ENCODE measurements around the gene ZNF350. TPM values are rescaled to one million over a fixed set of nuclear protein-coding genes. Genes with fewer than 3 reads are reported as not detected.

ZNF350 gene
- total RNA-seq, 1 donor from 2014 or later: 7.4 TPM

DNA sequence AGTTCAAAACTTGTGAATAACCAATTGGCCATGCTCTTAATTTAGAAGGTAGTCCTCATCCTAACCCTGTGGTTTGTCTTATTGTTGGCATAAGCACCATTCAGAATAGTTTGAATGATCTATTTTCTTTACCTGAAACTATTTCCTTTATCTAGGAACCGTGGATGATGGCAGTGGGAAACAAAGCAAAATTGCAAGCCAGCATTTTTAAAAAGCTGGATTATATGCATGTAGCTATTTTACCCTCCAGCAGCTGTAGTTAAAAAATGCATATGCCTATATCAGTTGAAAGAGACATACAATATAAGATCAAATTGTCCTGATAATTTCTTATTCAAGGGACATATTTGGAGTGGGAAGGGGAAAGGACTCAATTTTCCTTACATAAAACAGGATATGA lies 40.0 kb downstream of the ZNF350 start:
- H3K9me3 Mint-ChIP-seq: peaks cover 46% of the 10 kb centered on the region
- intact Hi-C loops (cut with micrococcal nuclease): no loop called here
- no peak overlapping the region for H3K4me3 Mint-ChIP-seq
- H3K27me3 Mint-ChIP-seq: no peaks in the 10 kb centered on the region
- no peaks in the 10 kb centered on the region for H3K4me1 Mint-ChIP-seq
- no peak for DNase-seq
- H3K36me3 Mint-ChIP-seq (ENCODE audit: low read depth): peaks cover 53% of the 10 kb centered on the region
- no peak overlapping the region for H3K27ac Mint-ChIP-seq

DNA sequence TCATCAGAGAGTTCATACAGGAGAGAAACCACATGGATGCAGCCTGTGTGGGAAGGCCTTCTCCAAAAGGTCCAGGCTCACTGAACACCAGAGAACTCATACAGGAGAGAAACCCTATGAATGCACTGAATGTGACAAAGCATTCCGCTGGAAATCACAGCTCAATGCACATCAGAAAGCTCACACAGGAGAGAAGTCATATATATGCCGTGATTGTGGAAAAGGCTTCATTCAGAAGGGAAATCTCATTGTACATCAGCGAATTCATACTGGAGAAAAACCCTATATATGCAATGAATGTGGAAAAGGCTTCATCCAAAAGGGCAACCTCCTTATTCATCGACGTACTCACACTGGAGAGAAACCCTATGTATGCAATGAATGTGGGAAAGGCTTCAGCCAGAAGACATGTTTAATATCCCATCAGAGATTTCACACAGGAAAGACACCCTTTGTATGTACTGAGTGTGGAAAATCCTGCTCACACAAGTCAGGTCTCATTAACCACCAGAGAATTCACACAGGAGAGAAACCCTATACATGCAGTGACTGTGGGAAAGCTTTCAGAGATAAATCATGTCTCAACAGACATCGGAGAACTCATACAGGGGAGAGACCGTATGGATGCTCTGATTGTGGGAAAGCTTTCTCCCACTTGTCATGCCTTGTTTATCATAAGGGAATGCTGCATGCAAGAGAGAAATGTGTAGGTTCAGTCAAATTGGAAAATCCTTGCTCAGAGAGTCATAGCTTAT lies 41.7 kb downstream of the ZNF350 start:
- Mint-ChIP-seq H3K27me3 (no peaks in the 10 kb centered on the region), H3K27ac (no peak overlapping the region), H3K4me3 (no peak overlapping the region), H3K36me3 (ENCODE audit: low read depth) (peaks cover 67% of the 10 kb centered on the region), H3K9me3 (peaks cover 46% of the 10 kb centered on the region), H3K4me1 (no peaks in the 10 kb centered on the region)
- no peak for DNase-seq
- intact Hi-C loops (cut with micrococcal nuclease): no loop called here

DNA sequence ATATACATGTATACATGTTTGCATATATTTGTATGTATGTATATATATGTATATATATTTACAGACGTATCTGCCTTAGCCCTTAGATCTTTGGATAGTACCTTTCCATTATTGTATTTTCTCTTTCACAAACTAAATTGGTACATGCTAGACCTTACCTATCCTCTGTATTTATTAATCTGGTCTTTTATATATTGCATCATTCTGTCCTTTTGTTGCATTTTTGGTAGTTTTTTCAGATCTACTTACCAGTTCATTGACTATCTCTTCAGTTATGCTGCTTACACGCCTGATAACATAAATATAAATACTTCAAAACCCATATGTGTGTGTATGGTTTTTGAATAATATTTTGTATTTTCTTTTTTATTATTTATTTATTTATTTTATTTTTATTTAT lies 47.7 kb downstream of the ZNF350 start:
- peaks cover 93% of the 10 kb centered on the region for H3K36me3 Mint-ChIP-seq (ENCODE audit: low read depth)
- H3K27ac Mint-ChIP-seq: no peak overlapping the region
- H3K4me1 Mint-ChIP-seq: no peaks in the 10 kb centered on the region
- intact Hi-C loops (cut with micrococcal nuclease): no loop called here
- no peak for DNase-seq
- no peaks in the 10 kb centered on the region for H3K27me3 Mint-ChIP-seq
- H3K9me3 Mint-ChIP-seq: peaks cover 50% of the 10 kb centered on the region
- H3K4me3 Mint-ChIP-seq: no peak overlapping the region

- DNase-seq: no peak
- Mint-ChIP-seq H3K9me3 (peaks cover 33% of the 10 kb centered on the region), H3K36me3 (ENCODE audit: low read depth) (peaks cover 81% of the 10 kb centered on the region), H3K4me3 (no peak overlapping the region), H3K4me1 (peaks cover 13% of the 10 kb centered on the region), H3K27ac (no peak overlapping the region), H3K27me3 (no peaks in the 10 kb centered on the region)
- intact Hi-C loops (cut with micrococcal nuclease): no loop called here
These were observed 54.7 kb downstream of the ZNF350 start for GRCh38 chr19:51931921-51932320.

DNA sequence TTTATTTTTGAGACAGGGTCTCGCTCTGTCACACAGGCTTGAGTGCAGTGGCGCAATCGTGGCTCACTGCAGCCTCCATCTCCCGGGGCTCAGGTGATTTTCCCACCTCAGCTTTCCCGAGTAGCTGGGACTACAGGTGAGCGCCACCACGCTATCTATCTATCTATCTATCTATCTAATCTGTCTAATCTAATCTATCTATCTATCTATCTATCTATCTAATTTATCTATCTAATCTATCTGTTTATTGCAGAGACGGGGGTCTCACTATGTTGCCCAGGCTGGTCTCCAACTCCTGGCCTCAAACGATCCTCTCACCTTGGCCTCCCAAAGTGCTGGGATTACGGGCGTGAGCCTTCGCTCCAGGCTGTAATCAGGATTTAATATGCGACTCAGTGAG lies 58.8 kb downstream of the ZNF350 start:
- no peak for DNase-seq
- peak overlapping the region; percentile 100 for H3K4me3 Mint-ChIP-seq
- H3K27ac Mint-ChIP-seq: peak overlapping the region; percentile 97
- H3K27me3 Mint-ChIP-seq: no peaks in the 10 kb centered on the region
- H3K9me3 Mint-ChIP-seq: peaks cover 41% of the 10 kb centered on the region
- peaks cover 58% of the 10 kb centered on the region for H3K36me3 Mint-ChIP-seq (ENCODE audit: low read depth)
- peaks cover 19% of the 10 kb centered on the region for H3K4me1 Mint-ChIP-seq
- intact Hi-C loops (cut with micrococcal nuclease): loop anchor here (1.0 to 5.0 kb wide), 7 partner anchors 23 to 599 kb away; partner anchors contain the start of genes ZNF350, ZNF614, ZNF615 and ZNF649

DNA sequence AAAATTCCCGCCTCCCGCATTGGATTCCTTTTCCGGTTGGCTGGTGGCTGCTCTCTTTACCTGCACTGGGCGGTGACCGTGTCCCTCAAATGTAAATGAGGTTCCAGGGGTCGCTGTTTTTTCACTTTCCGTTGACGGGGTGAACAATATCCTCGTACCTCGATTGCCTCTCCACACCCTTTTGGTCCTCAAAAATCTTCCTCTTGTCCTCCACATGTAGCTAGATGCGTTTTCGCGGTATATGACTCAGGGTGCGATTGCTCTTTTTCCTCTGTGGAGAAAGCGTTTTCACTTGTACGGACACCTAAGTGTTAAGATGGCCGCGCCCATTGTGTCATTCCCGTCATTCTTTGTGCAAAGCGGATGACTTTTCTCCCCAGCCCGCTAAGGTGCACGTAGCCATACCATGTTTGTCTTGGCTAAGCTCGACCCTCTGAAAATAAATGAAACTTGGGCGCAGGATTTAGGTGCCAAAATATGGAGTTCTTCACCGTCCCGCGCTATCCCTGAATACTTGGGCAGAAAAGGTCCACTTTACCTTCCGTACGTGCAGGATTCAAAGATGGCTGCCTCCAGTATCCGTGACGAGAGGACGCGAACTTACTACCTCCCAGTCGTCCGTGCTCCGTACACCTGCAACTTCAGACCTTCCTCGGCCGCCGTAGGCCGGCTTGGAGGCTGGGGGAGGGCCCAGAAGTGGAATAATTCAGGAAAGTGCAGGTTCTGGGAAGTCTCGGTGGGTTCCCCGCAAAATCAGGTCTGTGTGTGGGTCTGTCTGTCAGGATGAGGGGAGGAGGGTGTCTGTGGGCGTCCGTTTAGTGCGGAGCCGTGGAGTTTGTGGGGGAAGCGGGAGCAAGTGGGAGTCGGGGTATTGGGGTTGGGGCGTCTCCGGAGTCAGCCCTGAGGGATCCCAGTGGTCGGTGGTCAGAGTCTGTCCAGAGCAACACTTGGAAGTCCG lies 59.6 kb downstream of the ZNF350 start, which contains the start of gene ZNF613:
Gene ZNF613 (plus strand): TSS at position 689 of the 958 bp plus-strand sequence. CDS start 8,749 bp downstream, outside the sequence.
- peaks cover 43% of the 10 kb centered on the region for H3K9me3 Mint-ChIP-seq
- no peaks in the 10 kb centered on the region for H3K27me3 Mint-ChIP-seq
- DNase-seq: peak; percentile 93
- peak within 1 kb of the TSS; percentile 97 for H3K27ac Mint-ChIP-seq
- peaks cover 19% of the 10 kb centered on the region for H3K4me1 Mint-ChIP-seq
- H3K36me3 Mint-ChIP-seq (ENCODE audit: low read depth): peaks cover 52% of the 10 kb centered on the region
- intact Hi-C loops (cut with micrococcal nuclease): loop anchor here (1.0 to 5.0 kb wide), 7 partner anchors 22 to 600 kb away; partner anchors contain the start of genes ZNF350, ZNF614, ZNF615 and ZNF649
- peak within 1 kb of the TSS; percentile 100 for H3K4me3 Mint-ChIP-seq

- intact Hi-C loops (cut with micrococcal nuclease): loop anchor here (2.0 to 5.0 kb wide), 2 partner anchors 82 to 601 kb away; partner anchors contain the start of genes ZNF615 and ZNF808
- Mint-ChIP-seq H3K9me3 (peaks cover 50% of the 10 kb centered on the region), H3K4me1 (peaks cover 19% of the 10 kb centered on the region), H3K36me3 (ENCODE audit: low read depth) (peaks cover 50% of the 10 kb centered on the region), H3K27ac (peak overlapping the region; percentile 97), H3K4me3 (peak overlapping the region; percentile 100), H3K27me3 (no peaks in the 10 kb centered on the region)
- DNase-seq: no peak
These were observed 60.2 kb downstream of the ZNF350 start for GRCh38 chr19:51926426-51926783.

- Mint-ChIP-seq H3K9me3 (peaks cover 43% of the 10 kb centered on the region), H3K4me1 (peaks cover 6% of the 10 kb centered on the region), H3K27me3 (no peaks in the 10 kb centered on the region), H3K36me3 (ENCODE audit: low read depth) (peaks cover 19% of the 10 kb centered on the region), H3K4me3 (no peak overlapping the region), H3K27ac (no peak overlapping the region)
- intact Hi-C loops (cut with micrococcal nuclease): no loop called here
- no peak for DNase-seq
These were observed 64.7 kb downstream of the ZNF350 start for GRCh38 chr19:51921949-51922348.

- intact Hi-C loops (cut with micrococcal nuclease): no loop called here
These were observed 67.0 kb downstream of the ZNF350 start for GRCh38 chr19:51919606-51920005.

DNA sequence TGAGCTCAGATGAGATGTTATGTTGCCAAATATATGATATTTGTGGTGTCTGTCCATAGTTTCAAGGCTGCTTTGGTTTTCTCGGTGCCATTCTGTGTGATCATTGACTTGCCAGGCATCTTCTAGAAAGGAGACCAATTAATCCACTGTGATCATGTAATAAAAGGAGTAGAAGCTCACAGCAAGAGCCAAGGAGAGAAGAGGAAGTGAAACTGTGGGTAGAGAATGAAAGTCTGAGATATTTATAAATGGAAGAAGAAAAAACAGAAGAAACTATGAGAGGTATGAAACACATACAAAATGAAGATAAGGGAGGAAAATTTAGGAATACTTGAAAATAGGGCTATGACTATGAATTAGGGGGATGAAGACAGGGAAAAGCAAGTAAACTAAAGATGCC lies 70.5 kb downstream of the ZNF350 start:
- Mint-ChIP-seq H3K27me3 (no peaks in the 10 kb centered on the region), H3K4me1 (no peaks in the 10 kb centered on the region), H3K9me3 (peaks cover 48% of the 10 kb centered on the region), H3K4me3 (no peak overlapping the region), H3K36me3 (ENCODE audit: low read depth) (peaks cover 5% of the 10 kb centered on the region), H3K27ac (no peak overlapping the region)
- intact Hi-C loops (cut with micrococcal nuclease): no loop called here
- DNase-seq: no peak

More at GRCh38 chr19:51919606-51920005, 67.0 kb downstream of the ZNF350 start:
- H3K27me3 Mint-ChIP-seq: no peaks in the 10 kb centered on the region
- no peaks in the 10 kb centered on the region for H3K4me1 Mint-ChIP-seq
- peaks cover 40% of the 10 kb centered on the region for H3K9me3 Mint-ChIP-seq
- no peak overlapping the region for H3K27ac Mint-ChIP-seq
- H3K4me3 Mint-ChIP-seq: no peak overlapping the region
- peaks cover 8% of the 10 kb centered on the region for H3K36me3 Mint-ChIP-seq (ENCODE audit: low read depth)
- no peak for DNase-seq

GRCh38 chr19:51915324-51915867 lies 71.2 kb downstream of the ZNF350 start:
- intact Hi-C loops (cut with micrococcal nuclease): no loop called here
- DNase-seq: no peak
- no peak overlapping the region for H3K4me3 Mint-ChIP-seq
- peaks cover 5% of the 10 kb centered on the region for H3K36me3 Mint-ChIP-seq (ENCODE audit: low read depth)
- no peak overlapping the region for H3K27ac Mint-ChIP-seq
- no peaks in the 10 kb centered on the region for H3K27me3 Mint-ChIP-seq
- H3K4me1 Mint-ChIP-seq: no peaks in the 10 kb centered on the region
- H3K9me3 Mint-ChIP-seq: peaks cover 43% of the 10 kb centered on the region

Data from activated CD4-positive, alpha-beta T cell treated with anti-CD3 and anti-CD28 coated beads, Interleukin-2, amount 10 ng/mL, durations not matched to agents 24 days and 14 days (primary cell).